Fibroblast of lung (primary cell): ENCODE data around the gene MPND. TPM values are rescaled to one million over a fixed set of nuclear protein-coding genes. Genes with fewer than 3 reads are reported as not detected.
A peak's percentile ranks its signal among the peaks of the same experiment; 100 is the strongest.

Source experiments
- DNase-seq, 2 donors: peaks; one replicate each; pipeline versions ENCODE4 v3.0.0 to v3.0.0-alpha.2; 2010; ENCODE audit warnings: low read depth in 2 of 2
- H2AFZ ChIP-seq: 2 replicates; pipeline ENCODE4 v1.5.1; 2012; ENCODE audit warnings: low read length, control low read depth, inconsistent platforms
- H3K27ac ChIP-seq: 2 replicates; pipeline ENCODE4 v1.5.1; 2011; ENCODE audit warnings: low read length, control low read depth; ENCODE audit not compliant: insufficient read depth
- H3K27me3 ChIP-seq: 2 replicates; pipeline ENCODE4 v1.5.1; 2011; ENCODE audit warnings: mild to moderate bottlenecking, low read length; ENCODE audit not compliant: control insufficient read depth, insufficient read depth
- H3K36me3 ChIP-seq: 2 replicates; pipeline ENCODE4 v1.5.1; 2011; ENCODE audit warnings: low read length; ENCODE audit not compliant: control insufficient read depth, insufficient read depth
- H3K4me1 ChIP-seq: 2 replicates; pipeline ENCODE4 v1.5.1; 2011; ENCODE audit warnings: low read length; ENCODE audit not compliant: control insufficient read depth, insufficient read depth; ENCODE audit errors: extremely low read depth
- H3K4me2 ChIP-seq: 2 replicates; pipeline ENCODE4 v1.5.1; 2011; ENCODE audit warnings: low read length, control low read depth; ENCODE audit not compliant: insufficient read depth; ENCODE audit errors: extremely low read depth
- H3K4me3 ChIP-seq, 4 experiments: fragments of 200-600 bp in 1 of 4; sonication (generic) in 1 of 4; replicated peaks in 1 of 4; 2 replicates each; pipeline ENCODE4 v1.5.1; 2011 to 2016; ENCODE audit warnings: low read length in 4 of 4, low read depth in 3 of 4, mild to moderate bottlenecking in 3 of 4, control low read depth in 2 of 4, inconsistent platforms in 1 of 4, mixed read lengths in 1 of 4; ENCODE audit not compliant: insufficient read depth in 1 of 4; ENCODE audit errors: control extremely low read depth in 1 of 4
- H3K79me2 ChIP-seq: 2 replicates; pipeline ENCODE4 v1.5.1; 2012; ENCODE audit warnings: mild to moderate bottlenecking, low read length, inconsistent platforms; ENCODE audit not compliant: control insufficient read depth, insufficient read depth
- H3K9ac ChIP-seq: 2 replicates; pipeline ENCODE4 v1.5.1; 2011; ENCODE audit warnings: mild to moderate bottlenecking, low read length, control low read depth; ENCODE audit not compliant: insufficient read depth
- H3K9me3 ChIP-seq: 2 replicates; pipeline ENCODE4 v1.5.1; 2012; ENCODE audit warnings: low read depth, low read length; ENCODE audit not compliant: control insufficient read depth, insufficient read depth
- H4K20me1 ChIP-seq: 2 replicates; pipeline ENCODE4 v1.5.1; 2011; ENCODE audit warnings: low read length; ENCODE audit not compliant: control insufficient read depth, insufficient read depth; ENCODE audit errors: extremely low read depth
- EZH2 ChIP-seq: IDR thresholded peaks from 2 replicates; pipeline ENCODE4 v1.5.1; 2012; ENCODE audit warnings: low read length, control low read depth, mild to moderate bottlenecking; ENCODE audit errors: missing control alignments
- polyA plus RNA-seq, 2 donors: library from polyadenylated mRNA; depleted of rRNA in 1 of 2; stranded (reverse) in 1 of 2; unstranded in 1 of 2; fragments of >200 nt; gene quantifications; 2 replicates each; pipeline ENCODE4 v1.2.1, GENCODE V29; 2011 to 2012; ENCODE audit warnings: missing spikeins in 1 of 2
- total RNA-seq: library from RNA; depleted of rRNA; stranded (reverse); fragments of >200 nt; gene quantifications from 2 replicates; pipeline ENCODE4 v1.2.1, GENCODE V29; 2014
- TF ChIP-seq, protein P1 (sequence below), 2 donors: IDR thresholded peaks in 1 of 2; conservative IDR thresholded peaks in 1 of 2; 1 replicate in 1 of 2; 2 replicates in 1 of 2; pipeline ENCODE4 v1.5.1; 2011 to 2012; ENCODE audit warnings: low read length in 2 of 2, control low read depth in 1 of 2, inconsistent platforms in 1 of 2, low read depth in 1 of 2, mild to moderate bottlenecking in 1 of 2

The MPND gene
- total and polyA plus RNA-seq, 2 donors (not counting 1 experiment from before 2014, with no cell fraction given) = 2.7 to 7.1 TPM

DNA sequence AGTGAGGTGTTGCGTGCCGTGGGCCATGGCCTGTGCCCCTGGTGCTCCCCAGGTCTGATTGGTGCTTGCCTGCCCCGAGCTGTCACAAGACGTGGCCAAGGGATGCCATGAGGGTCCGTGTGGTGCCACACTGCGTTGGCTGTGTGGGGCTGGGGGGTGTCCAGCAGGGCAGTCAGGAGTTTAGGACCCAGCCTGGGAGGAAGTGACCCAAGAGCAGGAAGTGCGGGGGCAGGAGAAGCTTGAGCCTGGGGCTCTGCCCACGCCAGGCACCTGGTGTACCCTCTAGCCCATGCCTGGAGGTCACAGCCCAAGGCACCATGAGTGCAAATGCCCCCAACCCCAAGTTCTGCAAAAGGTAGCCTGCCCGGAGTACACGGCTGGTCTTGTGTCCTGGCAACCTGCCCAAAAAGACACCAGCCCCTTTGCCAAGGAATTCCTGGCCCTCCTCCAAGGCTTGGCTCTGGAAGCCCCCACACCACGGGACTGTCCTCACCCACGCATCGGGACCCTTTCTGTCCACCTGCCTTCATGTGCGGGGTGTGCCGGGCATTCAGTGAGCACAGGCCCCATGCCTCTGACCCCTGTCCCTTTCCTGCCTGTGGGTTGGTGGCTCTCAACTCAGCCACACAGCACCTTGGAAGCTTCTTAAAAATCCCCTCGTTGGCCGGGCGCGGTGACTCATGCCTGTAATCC lies 24.9 kb downstream of the MPND start:
- Histone ChIP-seq H3K79me2 (peaks cover 67% of the 10 kb centered on the region), H3K27me3 (no peaks in the 10 kb centered on the region), H3K4me3 (no peak overlapping the region), H3K4me2 (no peak overlapping the region), H2AFZ (no peak overlapping the region), H4K20me1 (no peaks in the 10 kb centered on the region), H3K9me3 (no peaks in the 10 kb centered on the region), H3K4me1 (peaks cover 22% of the 10 kb centered on the region), H3K27ac (peak overlapping the region; percentile 52), H3K36me3 (peaks cover 35% of the 10 kb centered on the region), H3K9ac (no peak overlapping the region)
- TF ChIP-seq, protein P1, sequence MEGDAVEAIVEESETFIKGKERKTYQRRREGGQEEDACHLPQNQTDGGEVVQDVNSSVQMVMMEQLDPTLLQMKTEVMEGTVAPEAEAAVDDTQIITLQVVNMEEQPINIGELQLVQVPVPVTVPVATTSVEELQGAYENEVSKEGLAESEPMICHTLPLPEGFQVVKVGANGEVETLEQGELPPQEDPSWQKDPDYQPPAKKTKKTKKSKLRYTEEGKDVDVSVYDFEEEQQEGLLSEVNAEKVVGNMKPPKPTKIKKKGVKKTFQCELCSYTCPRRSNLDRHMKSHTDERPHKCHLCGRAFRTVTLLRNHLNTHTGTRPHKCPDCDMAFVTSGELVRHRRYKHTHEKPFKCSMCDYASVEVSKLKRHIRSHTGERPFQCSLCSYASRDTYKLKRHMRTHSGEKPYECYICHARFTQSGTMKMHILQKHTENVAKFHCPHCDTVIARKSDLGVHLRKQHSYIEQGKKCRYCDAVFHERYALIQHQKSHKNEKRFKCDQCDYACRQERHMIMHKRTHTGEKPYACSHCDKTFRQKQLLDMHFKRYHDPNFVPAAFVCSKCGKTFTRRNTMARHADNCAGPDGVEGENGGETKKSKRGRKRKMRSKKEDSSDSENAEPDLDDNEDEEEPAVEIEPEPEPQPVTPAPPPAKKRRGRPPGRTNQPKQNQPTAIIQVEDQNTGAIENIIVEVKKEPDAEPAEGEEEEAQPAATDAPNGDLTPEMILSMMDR (conservative IDR thresholded peaks at IDR 0.05 in 1 of 2, IDR thresholded peaks at IDR 0.05 in 1 of 2; ENCODE audit: low read depth in 1 of 2, low read length in 2 of 2) = no peak
- TF ChIP-seq EZH2 = no peak
- DNase-seq = peak in 1 of 2 donors; percentile 36

DNA sequence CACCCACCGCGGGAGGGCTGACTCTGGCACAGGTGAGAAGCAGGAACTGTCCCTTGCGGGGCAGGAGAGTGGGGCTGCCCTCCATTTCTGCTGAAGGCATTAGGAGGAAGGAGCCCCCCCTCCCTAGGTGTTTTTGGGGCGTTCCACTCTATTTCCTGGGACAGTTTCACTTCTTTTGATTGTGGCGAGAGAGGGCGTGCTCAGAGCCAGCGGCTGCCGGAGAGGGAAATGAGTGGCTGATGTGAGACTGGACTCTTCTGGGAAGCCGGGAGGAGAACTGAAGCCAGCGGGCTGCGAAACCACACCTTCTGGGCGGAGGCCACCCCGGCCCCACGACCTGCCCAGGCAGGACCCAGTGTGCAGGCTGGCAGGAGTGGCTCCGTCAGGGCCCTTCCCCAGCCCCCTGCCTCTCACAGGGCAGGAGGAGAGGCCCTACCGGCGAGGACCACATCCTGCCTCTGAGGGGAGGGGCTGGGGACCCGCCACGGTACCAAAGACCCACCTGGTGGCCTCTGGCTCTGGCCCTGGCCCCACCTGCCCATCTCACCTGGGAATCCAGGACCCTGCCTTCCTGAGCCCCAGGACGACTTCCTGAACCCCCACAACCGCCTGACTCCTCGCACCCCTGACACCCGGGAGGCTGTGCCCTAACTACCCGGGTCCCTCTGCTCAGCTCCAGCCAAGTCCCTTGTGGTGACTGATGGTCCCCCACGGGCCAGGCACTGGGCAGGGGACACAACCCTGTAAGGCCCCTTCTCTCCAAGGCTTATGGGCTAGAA lies 25.9 kb downstream of the MPND start:
- Histone ChIP-seq H3K36me3 (peaks cover 30% of the 10 kb centered on the region), H3K4me2 (peak overlapping the region; percentile 64), H3K4me3 (no peak overlapping the region), H3K9me3 (no peaks in the 10 kb centered on the region), H3K9ac (peak overlapping the region; percentile 8), H3K27me3 (no peaks in the 10 kb centered on the region), H4K20me1 (no peaks in the 10 kb centered on the region), H3K4me1 (peaks cover 32% of the 10 kb centered on the region), H3K79me2 (peaks cover 73% of the 10 kb centered on the region), H3K27ac (peak overlapping the region; percentile 52), H2AFZ (no peak overlapping the region)
- DNase-seq = peak in 1 of 2 donors; percentile 56
- no peak for TF ChIP-seq EZH2
- TF ChIP-seq, protein P1 (conservative IDR thresholded peaks at IDR 0.05 in 1 of 2, IDR thresholded peaks at IDR 0.05 in 1 of 2; ENCODE audit: low read depth in 1 of 2, low read length in 2 of 2) = no peak

DNA sequence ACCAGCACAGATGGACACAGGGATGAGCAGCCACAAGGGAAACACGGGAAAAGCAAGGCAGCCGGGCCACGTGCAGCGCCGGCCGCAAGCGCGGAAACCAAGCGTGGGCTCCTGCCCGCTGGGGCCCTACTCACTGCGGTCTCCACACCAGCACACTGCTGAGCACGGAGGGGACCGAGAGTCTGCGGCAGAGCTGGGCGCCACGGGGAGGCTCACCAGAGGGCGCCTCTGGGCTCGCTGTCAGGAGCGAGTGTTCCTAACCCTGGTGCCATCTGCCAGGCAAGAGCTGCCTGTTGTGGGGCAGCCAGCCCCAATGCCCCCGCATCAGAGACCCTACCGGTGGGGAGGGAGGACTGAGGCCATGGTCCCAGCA lies 26.5 kb downstream of the MPND start:
- peaks cover 75% of the 10 kb centered on the region for H3K79me2 ChIP-seq
- TF ChIP-seq, protein P1 (conservative IDR thresholded peaks at IDR 0.05 in 1 of 2, IDR thresholded peaks at IDR 0.05 in 1 of 2; ENCODE audit: low read depth in 1 of 2, low read length in 2 of 2) = peak; percentile 28 to 52
- no peak for TF ChIP-seq EZH2
- no peaks in the 10 kb centered on the region for H4K20me1 ChIP-seq
- peak overlapping the region; percentile 52 for H3K27ac ChIP-seq
- H3K36me3 ChIP-seq = peaks cover 30% of the 10 kb centered on the region
- no peaks in the 10 kb centered on the region for H3K9me3 ChIP-seq
- peaks cover 34% of the 10 kb centered on the region for H3K4me1 ChIP-seq
- no peak overlapping the region for H3K4me3 ChIP-seq
- peak overlapping the region; percentile 64 for H3K4me2 ChIP-seq
- peak in 1 of 2 donors; percentile 56 for DNase-seq
- no peaks in the 10 kb centered on the region for H3K27me3 ChIP-seq
- no peak overlapping the region for H2AFZ ChIP-seq
- peak overlapping the region; percentile 8 for H3K9ac ChIP-seq
